ENCODE results near the gene MYL11.
"Not testable (repeated sequence)": the region's sequence is repeated elsewhere in the genome, so short reads cannot be mapped to it uniquely, and the experiment has no call there.

Gene MYL11, protein sequence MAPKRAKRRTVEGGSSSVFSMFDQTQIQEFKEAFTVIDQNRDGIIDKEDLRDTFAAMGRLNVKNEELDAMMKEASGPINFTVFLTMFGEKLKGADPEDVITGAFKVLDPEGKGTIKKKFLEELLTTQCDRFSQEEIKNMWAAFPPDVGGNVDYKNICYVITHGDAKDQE

GRCh38 chr16:30374538-30374937 is at the start of gene MYL11:
TSS of gene MYL11 (plus strand) at chr16:30374802. CDS start at chr16:30374858, 56 bp downstream.
- no peak for DNase-seq

DNA sequence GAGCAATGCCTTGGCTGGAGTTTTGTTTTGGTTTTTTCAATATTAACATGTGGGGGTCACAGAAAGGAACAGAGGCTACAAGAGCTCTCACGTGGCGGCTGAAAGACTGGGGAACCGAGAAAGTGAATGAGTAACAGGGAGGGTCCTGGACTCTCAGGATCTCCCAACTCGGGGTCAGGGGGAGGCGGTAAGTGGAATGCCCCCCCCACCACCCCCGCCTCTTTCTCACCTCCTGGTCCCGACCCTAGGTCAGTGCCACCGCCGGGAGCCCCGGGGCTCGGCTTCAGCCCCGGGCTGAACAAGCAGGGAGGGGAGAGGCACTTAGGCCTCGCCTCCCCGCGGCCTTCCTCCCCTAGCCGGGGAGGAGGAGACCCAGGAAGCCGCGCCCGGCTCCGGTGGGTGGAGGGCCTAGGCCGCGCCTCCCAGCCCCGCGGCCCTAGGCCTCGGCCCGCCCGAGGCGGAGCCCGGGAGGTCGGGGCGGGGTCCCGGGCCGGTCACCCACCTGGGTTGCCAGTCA is 40.1 kb upstream of the MYL11 start:
- peak; percentile 30 for DNase-seq

GRCh38 chr16:30335028-30335597 is 39.5 kb upstream of the MYL11 start:
- DNase-seq: peak; percentile 74

DNA sequence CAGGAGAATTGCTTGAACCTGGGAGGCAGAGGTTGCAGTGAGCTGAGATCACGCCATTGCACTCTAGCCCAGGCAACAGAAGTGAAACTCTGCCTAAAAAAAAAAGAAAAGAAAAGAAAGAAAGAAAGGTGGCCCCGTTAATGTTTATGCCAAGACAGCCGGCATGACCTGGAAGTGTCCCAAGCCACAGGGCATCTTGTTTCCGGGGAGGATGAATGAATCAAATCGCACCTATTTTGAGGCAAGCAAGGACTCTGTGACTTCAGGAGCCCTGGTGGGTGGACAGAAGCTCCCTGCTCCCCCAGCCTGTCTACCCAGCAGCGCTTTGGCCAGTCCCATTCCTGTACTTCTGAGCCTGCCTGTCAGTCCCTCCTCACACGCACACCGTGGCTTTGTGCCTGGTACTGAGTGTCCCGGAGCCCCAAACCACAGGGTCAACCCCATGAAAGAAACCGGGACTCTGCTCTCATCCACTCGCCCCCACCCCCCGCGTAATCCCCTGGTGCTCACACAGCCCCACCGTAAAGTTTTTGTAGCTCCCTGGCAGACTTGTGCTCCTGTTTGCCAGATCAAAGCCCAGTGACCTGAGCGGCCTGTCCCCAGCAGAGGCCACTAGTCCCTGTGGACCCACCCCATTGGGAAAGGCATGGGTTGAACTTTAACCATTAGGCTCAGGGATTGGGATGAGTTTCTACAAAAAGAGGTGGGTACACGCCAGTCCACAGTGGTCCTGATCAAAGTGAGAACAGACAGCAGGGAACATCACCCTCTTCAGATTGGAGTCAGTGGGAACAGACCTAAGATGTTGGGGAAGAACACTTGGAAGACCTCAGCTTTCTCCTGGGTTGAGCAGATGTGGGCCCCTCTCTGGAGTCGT is 38.8 kb upstream of the MYL11 start:
- DNase-seq: no peak

- DNase-seq: not testable (repeated sequence)
Observed at GRCh38 chr16:30337964-30338357, 36.6 kb upstream of the MYL11 start.

DNA sequence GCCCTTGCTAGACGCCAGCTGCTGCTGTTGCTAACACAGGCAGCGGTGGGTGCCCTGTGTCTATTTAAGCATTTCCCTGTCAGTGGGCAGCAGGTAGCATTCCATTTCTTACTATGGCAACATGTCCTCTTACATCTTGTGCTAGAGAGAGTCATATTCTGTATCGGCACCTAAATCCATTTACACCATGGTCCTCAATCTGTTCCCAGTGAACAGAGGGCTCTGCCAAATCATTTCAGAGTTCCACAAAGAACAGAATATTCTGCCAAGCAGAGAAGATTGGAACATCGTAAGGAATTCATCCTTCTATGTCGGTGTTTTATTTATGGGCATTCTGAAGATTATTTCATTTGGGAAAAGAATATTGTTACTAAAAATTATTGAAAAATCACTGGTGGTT is 35.9 kb upstream of the MYL11 start:
- not testable (repeated sequence) for DNase-seq

DNA sequence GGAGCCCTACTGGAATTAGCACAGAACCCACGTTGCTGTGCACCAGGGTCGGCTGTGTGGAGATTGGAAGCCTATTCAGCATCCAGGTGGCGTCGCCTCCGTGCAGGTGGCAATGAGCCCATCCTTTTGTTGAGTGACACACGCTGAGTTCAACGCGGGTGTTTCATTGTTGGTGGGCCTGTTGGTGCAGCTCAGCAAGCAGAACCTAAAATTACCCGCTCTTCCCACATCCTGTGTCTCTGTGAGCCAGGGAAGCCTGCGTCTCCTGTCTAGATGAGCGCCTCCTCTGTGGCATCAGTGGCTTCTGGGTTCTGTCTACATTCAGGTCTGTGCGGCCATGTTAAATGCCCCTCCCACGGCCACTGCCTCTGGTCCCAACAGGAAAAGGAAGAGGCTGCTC is 34.0 kb upstream of the MYL11 start:
- DNase-seq: no peak

GRCh38 chr16:30341971-30342370 is 32.6 kb upstream of the MYL11 start:
- DNase-seq: not testable (repeated sequence)

- no peak for DNase-seq
Observed at GRCh38 chr16:30342751-30343490, 31.7 kb upstream of the MYL11 start.

- DNase-seq: not testable (repeated sequence)
Observed at GRCh38 chr16:30343491-30343820, 31.1 kb upstream of the MYL11 start.

DNA sequence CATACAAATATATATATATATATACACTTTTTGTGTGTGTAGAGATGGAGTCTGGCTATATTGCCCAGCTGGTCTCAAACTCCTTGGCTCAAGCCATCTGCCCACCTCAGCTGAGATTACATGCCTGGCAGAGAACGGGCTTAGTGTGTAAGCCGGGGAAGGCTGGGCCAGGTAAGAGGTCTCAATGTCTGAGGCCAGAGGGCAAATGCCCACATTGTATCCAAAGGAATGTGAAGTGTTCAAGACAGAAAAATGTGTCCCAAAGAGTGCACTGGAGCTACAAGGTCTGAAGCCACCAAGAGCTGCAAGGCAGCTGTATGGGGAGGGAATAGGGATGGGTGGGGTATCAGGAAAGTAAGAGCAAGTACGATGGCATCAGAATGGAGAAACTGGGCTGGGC is 28.3 kb upstream of the MYL11 start:
- DNase-seq: no peak

GRCh38 chr16:30348113-30348512 is 26.5 kb upstream of the MYL11 start:
- DNase-seq: no peak

GRCh38 chr16:30348929-30349328 is 25.7 kb upstream of the MYL11 start:
- no peak for DNase-seq

- no peak for DNase-seq
Observed at GRCh38 chr16:30349675-30350074, 24.9 kb upstream of the MYL11 start.

DNA sequence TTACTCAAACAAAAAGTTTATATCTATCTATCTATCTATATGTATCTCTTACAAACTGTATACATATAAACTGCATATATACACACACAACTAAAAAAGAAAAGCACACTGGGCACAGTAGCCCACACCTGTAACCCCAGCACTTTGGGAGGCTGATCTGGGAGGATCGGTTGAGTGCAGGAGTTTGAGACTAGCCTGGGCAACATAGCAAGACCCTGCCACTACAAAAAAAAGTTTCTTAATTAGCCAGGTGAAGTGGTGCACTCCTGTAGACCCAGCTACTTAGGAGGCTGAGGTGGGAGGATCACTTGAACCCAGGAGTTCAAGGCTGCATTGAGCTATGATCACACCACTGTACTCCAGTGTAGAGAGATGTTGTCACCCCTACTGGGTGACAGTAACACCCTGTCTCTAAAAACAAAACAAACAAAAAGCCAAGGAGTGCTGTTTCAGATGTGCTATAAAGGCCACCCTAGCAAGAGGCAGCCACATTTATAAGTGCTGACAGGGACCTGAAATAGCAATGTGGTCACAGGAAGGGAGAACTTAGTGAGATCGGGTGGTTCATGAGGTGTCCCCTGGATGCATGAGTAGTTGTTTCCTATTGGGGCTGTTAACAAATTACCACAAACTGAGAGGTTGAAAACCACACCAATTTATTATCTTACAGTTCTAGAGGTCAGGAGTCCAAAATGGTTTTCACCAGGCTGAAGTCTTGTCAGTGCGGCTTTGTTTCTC is 24.3 kb upstream of the MYL11 start:
- DNase-seq: no peak

GRCh38 chr16:30351001-30351441 is 23.6 kb upstream of the MYL11 start:
- no peak for DNase-seq

- DNase-seq: no peak
Observed at GRCh38 chr16:30351586-30352419, 22.8 kb upstream of the MYL11 start.

DNA sequence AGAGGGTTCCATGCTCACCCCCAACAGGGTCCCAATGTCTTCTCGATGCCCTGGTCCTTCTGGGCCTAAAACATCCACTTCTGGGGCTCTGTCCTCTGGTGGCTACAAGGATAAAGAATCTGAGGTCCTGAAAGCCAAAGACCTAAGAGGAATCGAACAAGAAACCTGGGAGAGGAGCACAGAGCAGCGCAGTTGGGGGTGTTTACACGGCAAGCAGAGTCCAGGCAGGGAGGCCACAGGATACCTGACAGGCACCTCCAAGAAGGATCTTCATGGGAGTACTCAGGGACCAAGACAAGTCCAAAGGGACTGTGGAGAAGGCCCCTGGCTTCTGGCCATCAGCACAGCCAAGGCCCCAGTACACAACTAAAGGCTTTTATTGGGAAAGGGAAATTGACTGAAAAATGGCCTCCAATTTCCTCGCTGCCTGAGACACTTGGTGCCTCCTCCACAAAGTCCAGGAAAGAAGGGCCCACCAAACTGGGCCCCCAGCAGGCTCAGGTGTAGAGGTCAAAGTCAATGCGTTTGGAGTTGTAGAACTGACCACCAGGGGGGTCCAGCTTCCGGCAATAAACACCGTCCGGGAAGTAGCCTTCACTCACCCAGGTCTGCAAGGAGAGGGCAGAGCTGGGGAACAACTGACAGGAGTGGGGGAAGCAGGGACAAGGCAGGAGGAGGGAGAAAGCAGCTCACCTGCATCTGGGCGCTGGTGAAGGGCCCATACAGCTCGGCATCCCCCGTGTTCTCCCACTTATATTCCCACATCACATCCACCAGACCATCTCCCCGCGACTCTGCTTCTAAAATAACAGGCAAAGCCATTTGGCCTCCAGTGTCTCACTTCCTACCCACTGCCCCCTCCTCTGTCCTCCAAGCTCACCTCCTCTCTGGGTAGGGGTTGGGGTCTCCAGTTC is 21.9 kb upstream of the MYL11 start:
- no peak for DNase-seq

DNA sequence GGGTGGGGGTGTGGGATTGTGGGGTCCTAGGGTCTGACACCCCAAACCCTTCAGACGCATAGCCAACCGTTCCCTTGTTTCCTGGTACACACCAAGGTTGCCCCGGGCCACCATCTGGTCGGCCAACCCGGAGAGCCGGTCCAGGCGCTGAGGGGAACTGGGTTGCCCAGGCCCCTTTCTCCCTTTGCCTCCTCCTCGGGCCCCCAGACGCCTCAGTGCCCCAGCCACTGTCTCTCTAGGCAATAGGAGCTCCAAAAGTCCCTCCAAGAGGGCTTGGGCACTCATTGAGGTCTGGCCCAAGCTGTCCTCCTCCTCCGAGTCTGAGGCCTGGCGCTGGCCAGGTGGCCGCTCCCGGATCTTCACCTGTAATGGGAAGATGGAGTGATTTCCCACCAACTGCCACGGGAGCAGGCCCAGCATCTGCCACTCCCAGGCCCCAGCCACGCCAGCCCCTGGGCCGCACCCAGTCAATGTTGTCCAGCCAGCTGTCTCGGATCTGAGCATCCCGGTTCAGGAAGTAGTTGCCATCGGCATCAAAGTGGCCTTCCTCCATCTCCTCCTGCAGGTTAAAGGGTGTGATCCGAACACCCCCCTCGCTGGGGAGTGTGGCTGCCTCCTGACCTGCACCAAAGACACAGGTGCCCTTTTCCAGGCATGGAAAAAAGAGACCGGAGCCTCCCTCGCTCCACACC is 21.0 kb upstream of the MYL11 start:
- DNase-seq: no peak

All from kidney glomerular epithelial cell (primary cell).